ENCODE data around the gene C1QTNF8.

Gene C1QTNF8

GRCh38 chr16:1124291-1124690, 28.2 kb upstream of the C1QTNF8 start:
- DNase-seq (ENCODE audit: low spot score in 2 of 2) (no peak), ATAC-seq (replicated peaks; ENCODE audit: extremely low read depth, poor library complexity, severe bottlenecking) (no peak)
- no peak overlapping the region for H3K27ac Mint-ChIP-seq (ENCODE audit: low read depth)
- H3K36me3 Mint-ChIP-seq (ENCODE audit: insufficient read depth) = no peaks in the 10 kb centered on the region
- H3K4me3 Mint-ChIP-seq = no peak overlapping the region
- no peaks in the 10 kb centered on the region for H3K9me3 Mint-ChIP-seq
- no peaks in the 10 kb centered on the region for H3K27me3 Mint-ChIP-seq
- no peaks in the 10 kb centered on the region for H3K4me1 Mint-ChIP-seq

DNA sequence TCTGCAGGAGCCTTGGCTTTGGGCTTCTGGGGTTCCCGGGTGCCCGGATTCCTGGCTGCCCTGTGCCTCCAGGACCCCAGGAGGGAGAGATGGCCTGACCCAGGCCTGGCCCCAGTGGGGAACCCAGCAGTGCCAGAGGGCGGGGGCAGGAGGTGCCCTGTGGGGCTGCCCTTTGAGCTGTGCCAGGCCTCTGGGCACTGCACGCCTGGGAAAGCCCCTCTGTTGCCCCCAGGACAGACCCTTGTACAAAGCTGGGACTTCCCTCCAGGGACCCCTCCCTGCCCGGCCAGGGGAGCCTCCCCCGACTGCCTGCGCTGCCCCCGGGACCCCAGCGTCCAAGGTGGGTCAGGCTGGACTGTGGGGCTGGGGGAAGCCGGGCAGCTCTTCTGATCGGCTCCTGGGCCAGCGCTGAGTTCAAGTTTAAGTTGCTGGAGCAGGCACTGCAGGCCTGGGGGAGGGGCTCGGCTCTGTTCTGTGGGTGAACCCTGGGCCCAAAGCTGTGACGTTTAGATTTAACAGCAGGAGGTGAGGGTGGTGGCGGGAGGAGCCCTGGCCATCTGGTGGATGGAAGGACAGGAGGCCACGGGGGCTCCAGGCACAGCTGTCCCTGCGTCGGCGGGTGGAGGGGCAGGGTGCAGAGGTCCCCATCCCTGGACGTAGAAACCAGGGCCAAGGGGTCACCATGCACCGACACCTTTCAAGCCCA, 27.6 kb upstream of the C1QTNF8 start:
- ATAC-seq (replicated peaks; ENCODE audit: extremely low read depth, poor library complexity, severe bottlenecking) (no peak), DNase-seq (ENCODE audit: low spot score in 2 of 2) (no peak)
- Mint-ChIP-seq H3K4me3 (no peak overlapping the region), H3K4me1 (no peaks in the 10 kb centered on the region), H3K36me3 (ENCODE audit: insufficient read depth) (no peaks in the 10 kb centered on the region), H3K27ac (ENCODE audit: low read depth) (no peak overlapping the region), H3K9me3 (no peaks in the 10 kb centered on the region), H3K27me3 (no peaks in the 10 kb centered on the region)

- no peaks in the 10 kb centered on the region for H3K4me1 Mint-ChIP-seq
- ATAC-seq (replicated peaks; ENCODE audit: extremely low read depth, poor library complexity, severe bottlenecking) = no peak
- H3K27ac Mint-ChIP-seq (ENCODE audit: low read depth) = no peak overlapping the region
- DNase-seq (ENCODE audit: low spot score in 2 of 2) = no peak
- H3K27me3 Mint-ChIP-seq = no peaks in the 10 kb centered on the region
- H3K4me3 Mint-ChIP-seq = no peak overlapping the region
- H3K36me3 Mint-ChIP-seq (ENCODE audit: insufficient read depth) = no peaks in the 10 kb centered on the region
- H3K9me3 Mint-ChIP-seq = no peaks in the 10 kb centered on the region
These were observed 26.3 kb upstream of the C1QTNF8 start for GRCh38 chr16:1122398-1122765.

GRCh38 chr16:1121601-1122397, 25.8 kb upstream of the C1QTNF8 start:
- no peak for DNase-seq (ENCODE audit: low spot score in 2 of 2)
- H3K36me3 Mint-ChIP-seq (ENCODE audit: insufficient read depth) = no peaks in the 10 kb centered on the region
- H3K9me3 Mint-ChIP-seq = no peaks in the 10 kb centered on the region

GRCh38 chr16:1121009-1121408, 25.0 kb upstream of the C1QTNF8 start:
- no peak overlapping the region for H3K4me3 Mint-ChIP-seq
- no peaks in the 10 kb centered on the region for H3K9me3 Mint-ChIP-seq
- no peaks in the 10 kb centered on the region for H3K36me3 Mint-ChIP-seq (ENCODE audit: insufficient read depth)
- no peak overlapping the region for H3K27ac Mint-ChIP-seq (ENCODE audit: low read depth)
- H3K27me3 Mint-ChIP-seq = no peaks in the 10 kb centered on the region
- no peaks in the 10 kb centered on the region for H3K4me1 Mint-ChIP-seq
- no peak for ATAC-seq (replicated peaks; ENCODE audit: extremely low read depth, poor library complexity, severe bottlenecking)
- no peak for DNase-seq (ENCODE audit: low spot score in 2 of 2)

More at GRCh38 chr16:1121601-1122397, 25.8 kb upstream of the C1QTNF8 start:
- ATAC-seq (replicated peaks; ENCODE audit: extremely low read depth, poor library complexity, severe bottlenecking) = no peak
- H3K4me3 Mint-ChIP-seq = no peak overlapping the region
- H3K27ac Mint-ChIP-seq (ENCODE audit: low read depth) = no peak overlapping the region
- H3K27me3 Mint-ChIP-seq = no peaks in the 10 kb centered on the region
- no peaks in the 10 kb centered on the region for H3K4me1 Mint-ChIP-seq

GRCh38 chr16:1120577-1120941, 24.5 kb upstream of the C1QTNF8 start:
- H3K9me3 Mint-ChIP-seq = no peaks in the 10 kb centered on the region
- no peak overlapping the region for H3K27ac Mint-ChIP-seq (ENCODE audit: low read depth)
- H3K4me3 Mint-ChIP-seq = no peak overlapping the region
- no peaks in the 10 kb centered on the region for H3K4me1 Mint-ChIP-seq
- H3K36me3 Mint-ChIP-seq (ENCODE audit: insufficient read depth) = no peaks in the 10 kb centered on the region
- ATAC-seq (replicated peaks; ENCODE audit: extremely low read depth, poor library complexity, severe bottlenecking) = no peak
- no peak for DNase-seq (ENCODE audit: low spot score in 2 of 2)
- H3K27me3 Mint-ChIP-seq = no peaks in the 10 kb centered on the region

DNA sequence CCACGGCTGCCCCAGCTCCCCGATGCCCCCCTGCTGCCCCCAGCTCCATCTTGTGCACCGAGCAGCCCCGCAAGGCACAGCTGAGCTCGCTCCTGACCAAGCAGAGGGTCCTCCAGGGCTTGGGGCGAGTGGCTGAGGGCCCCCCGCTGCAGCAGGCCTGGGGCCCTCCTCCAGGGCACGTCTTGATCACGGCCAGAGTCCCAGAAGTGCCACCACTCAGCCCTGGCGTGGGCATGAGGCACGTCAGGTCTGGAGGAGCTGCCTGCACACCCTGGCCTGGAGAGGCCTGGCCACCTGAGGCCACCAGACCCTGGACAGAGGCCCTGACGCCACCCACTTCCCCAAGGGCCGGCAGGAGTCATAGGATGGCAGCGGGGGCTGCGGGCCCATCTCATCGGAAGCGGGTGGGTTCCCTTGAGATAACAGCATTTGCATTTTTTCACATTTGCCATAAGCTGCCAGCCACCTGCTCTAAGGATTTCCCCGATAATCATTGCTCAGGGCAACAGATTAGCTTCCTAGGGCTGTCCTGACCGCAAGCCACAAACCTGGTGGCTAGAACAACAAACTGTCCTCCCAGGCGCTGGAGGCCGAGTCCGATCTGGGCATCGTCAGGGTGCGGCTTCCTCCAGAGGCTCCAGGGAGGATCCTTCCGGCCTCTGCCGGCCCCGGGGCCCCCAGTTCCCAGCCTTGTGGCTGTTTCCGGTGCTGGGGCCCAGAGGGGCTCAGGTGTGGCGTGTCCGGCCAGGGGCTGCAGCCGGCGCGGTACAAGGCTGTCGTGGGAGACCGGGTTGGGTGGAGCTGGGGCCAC, 23.9 kb upstream of the C1QTNF8 start:
- Mint-ChIP-seq H3K9me3 (no peaks in the 10 kb centered on the region), H3K27me3 (no peaks in the 10 kb centered on the region), H3K4me1 (no peaks in the 10 kb centered on the region), H3K4me3 (no peak overlapping the region), H3K36me3 (ENCODE audit: insufficient read depth) (no peaks in the 10 kb centered on the region), H3K27ac (ENCODE audit: low read depth) (no peak overlapping the region)
- DNase-seq (ENCODE audit: low spot score in 2 of 2) = no peak
- no peak for ATAC-seq (replicated peaks; ENCODE audit: extremely low read depth, poor library complexity, severe bottlenecking)

DNA sequence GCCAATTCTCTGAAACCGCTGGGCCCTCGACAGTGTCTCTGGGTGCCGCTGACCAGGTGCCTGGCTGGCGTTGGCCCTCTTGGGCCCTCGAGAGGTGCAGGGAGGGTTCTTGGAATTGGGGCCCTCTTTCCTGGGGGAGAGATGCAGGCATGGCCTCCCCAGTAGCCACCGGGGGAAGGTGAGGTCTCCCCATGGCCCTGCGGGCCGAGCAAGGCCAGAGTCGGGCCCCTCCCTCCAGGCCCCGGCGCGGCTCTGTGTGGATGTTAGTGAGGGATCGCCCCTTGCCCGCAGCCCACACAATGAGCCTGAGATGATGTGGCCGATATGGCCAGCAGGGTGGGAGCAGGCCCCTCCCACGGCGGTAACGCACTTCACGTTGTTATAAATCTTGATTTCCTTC, 23.1 kb upstream of the C1QTNF8 start:
- Mint-ChIP-seq H3K27me3 (no peaks in the 10 kb centered on the region), H3K36me3 (ENCODE audit: insufficient read depth) (no peaks in the 10 kb centered on the region), H3K9me3 (no peaks in the 10 kb centered on the region), H3K27ac (ENCODE audit: low read depth) (no peak overlapping the region), H3K4me3 (no peak overlapping the region), H3K4me1 (no peaks in the 10 kb centered on the region)
- ATAC-seq (replicated peaks; ENCODE audit: extremely low read depth, poor library complexity, severe bottlenecking) (no peak), DNase-seq (ENCODE audit: low spot score in 2 of 2) (no peak)

GRCh38 chr16:1117926-1118325, 21.9 kb upstream of the C1QTNF8 start:
- H3K27me3 Mint-ChIP-seq = no peaks in the 10 kb centered on the region
- H3K36me3 Mint-ChIP-seq (ENCODE audit: insufficient read depth) = no peaks in the 10 kb centered on the region
- no peak overlapping the region for H3K27ac Mint-ChIP-seq (ENCODE audit: low read depth)
- H3K4me3 Mint-ChIP-seq = no peak overlapping the region
- no peaks in the 10 kb centered on the region for H3K4me1 Mint-ChIP-seq
- no peaks in the 10 kb centered on the region for H3K9me3 Mint-ChIP-seq
- ATAC-seq (replicated peaks; ENCODE audit: extremely low read depth, poor library complexity, severe bottlenecking) = no peak
- no peak for DNase-seq (ENCODE audit: low spot score in 2 of 2)

DNA sequence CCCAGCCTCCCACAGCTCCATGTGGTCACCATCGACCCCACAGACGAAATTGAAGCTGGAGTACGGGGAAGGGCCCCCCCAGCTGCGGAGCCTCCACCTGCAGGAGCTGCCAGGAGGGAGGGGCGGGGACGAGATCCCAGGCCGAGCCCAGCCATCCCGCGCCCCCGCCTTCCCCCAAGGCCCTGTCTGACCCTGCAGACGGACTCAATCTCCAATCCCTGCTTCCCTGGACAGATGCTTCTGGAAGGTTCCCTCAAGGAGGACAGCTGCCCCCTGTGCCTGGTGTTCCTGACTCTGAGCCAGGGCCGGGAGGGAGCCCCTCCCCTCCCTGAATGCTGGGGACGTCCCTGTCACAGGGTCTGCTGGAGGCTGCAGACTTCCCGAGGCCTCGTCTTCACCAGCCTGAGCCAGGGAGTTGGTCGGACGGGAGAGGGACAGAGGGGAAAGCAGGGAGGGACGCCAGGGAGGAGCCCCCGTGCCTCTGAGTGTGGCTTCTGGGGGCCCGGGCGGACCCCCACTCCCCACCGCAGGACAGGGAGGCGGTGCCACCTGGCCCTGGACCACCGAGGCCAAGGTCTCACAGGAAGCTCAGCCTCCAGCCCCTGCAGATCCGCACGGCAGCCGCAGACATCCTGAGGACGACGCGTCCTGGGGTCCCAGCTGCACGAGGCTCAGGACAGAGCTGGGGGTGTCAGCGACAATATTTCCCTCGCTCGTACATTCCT, 21.3 kb upstream of the C1QTNF8 start:
- Mint-ChIP-seq H3K9me3 (no peaks in the 10 kb centered on the region), H3K36me3 (ENCODE audit: insufficient read depth) (no peaks in the 10 kb centered on the region), H3K27me3 (no peaks in the 10 kb centered on the region), H3K27ac (ENCODE audit: low read depth) (no peak overlapping the region), H3K4me1 (no peaks in the 10 kb centered on the region), H3K4me3 (no peak overlapping the region)
- DNase-seq (ENCODE audit: low spot score in 2 of 2) (no peak), ATAC-seq (replicated peaks; ENCODE audit: extremely low read depth, poor library complexity, severe bottlenecking) (no peak)

- H3K27me3 Mint-ChIP-seq = no peaks in the 10 kb centered on the region
- no peak for DNase-seq (ENCODE audit: low spot score in 2 of 2)
- no peaks in the 10 kb centered on the region for H3K36me3 Mint-ChIP-seq (ENCODE audit: insufficient read depth)
- H3K27ac Mint-ChIP-seq (ENCODE audit: low read depth) = no peak overlapping the region
- no peaks in the 10 kb centered on the region for H3K9me3 Mint-ChIP-seq
- H3K4me3 Mint-ChIP-seq = no peak overlapping the region
- ATAC-seq (replicated peaks; ENCODE audit: extremely low read depth, poor library complexity, severe bottlenecking) = no peak
- H3K4me1 Mint-ChIP-seq = no peaks in the 10 kb centered on the region
These were observed 20.6 kb upstream of the C1QTNF8 start for GRCh38 chr16:1116693-1117077.

GRCh38 chr16:1113889-1114526, 18.0 kb upstream of the C1QTNF8 start:
- H3K36me3 Mint-ChIP-seq (ENCODE audit: insufficient read depth) = no peaks in the 10 kb centered on the region
- ATAC-seq (replicated peaks; ENCODE audit: extremely low read depth, poor library complexity, severe bottlenecking) (no peak), DNase-seq (ENCODE audit: low spot score in 2 of 2) (no peak)
- H3K9me3 Mint-ChIP-seq = no peaks in the 10 kb centered on the region
- H3K4me3 Mint-ChIP-seq = no peak overlapping the region
- H3K27me3 Mint-ChIP-seq = no peaks in the 10 kb centered on the region
- H3K27ac Mint-ChIP-seq (ENCODE audit: low read depth) = no peak overlapping the region
- H3K4me1 Mint-ChIP-seq = no peaks in the 10 kb centered on the region
